Brain microvascular endothelial cell (primary cell): ENCODE measurements around the gene PON2.
A peak's percentile ranks its signal among the peaks of the same experiment; 100 is the strongest.

Experiments used
- DNase-seq: peaks from one replicate; pipeline ENCODE4 v3.0.0-alpha.2; 2020
- H3K27ac ChIP-seq: fragments of 250-450 bp; sonication (Bioruptor Pico); 2 replicates; pipeline ENCODE4 v1.5.1; 2020; ENCODE audit warnings: mild to moderate bottlenecking, moderate library complexity
- H3K27me3 ChIP-seq: fragments of 250-450 bp; sonication (Bioruptor Pico); replicated peaks from 2 replicates; pipeline ENCODE4 v1.5.1; 2020; ENCODE audit warnings: mild to moderate bottlenecking
- H3K36me3 ChIP-seq: fragments of 250-450 bp; sonication (Bioruptor Pico); replicated peaks from 2 replicates; pipeline ENCODE4 v1.5.1; 2020; ENCODE audit warnings: mild to moderate bottlenecking
- H3K4me3 ChIP-seq: 2 replicates; pipeline ENCODE4 v1.5.1; 2011; ENCODE audit warnings: low read depth, mild to moderate bottlenecking, control low read depth, low read length, moderate library complexity
- CTCF ChIP-seq: IDR thresholded peaks from 2 replicates; pipeline ENCODE4 v1.5.1; 2011; ENCODE audit warnings: low read depth, mild to moderate bottlenecking, moderate library complexity, low read length, control low read depth, inconsistent platforms; ENCODE audit errors: missing control alignments
- in situ Hi-C: cut with HindIII; loops from 2 replicates; pipeline ENCODE4 v1.10.0; 2017; ENCODE audit warnings: low sequenced_read_pairs, low pct_ligation_motif_present

The PON2 gene

GRCh38 chr7:95421000-95421846 lies 13.6 kb downstream of the PON2 start:
- Histone ChIP-seq H3K27me3 (no peaks in the 10 kb centered on the region), H3K36me3 (peaks cover 9% of the 10 kb centered on the region), H3K4me3 (no peak overlapping the region), H3K27ac (peak overlapping the region; percentile 51)
- in situ Hi-C loops = no loop called here
- peak; percentile 47 for DNase-seq
- no peak for TF ChIP-seq CTCF

GRCh38 chr7:95412075-95412474 lies 22.8 kb downstream of the PON2 start:
- H3K4me3 ChIP-seq = no peak overlapping the region
- in situ Hi-C loops = no loop called here
- H3K27ac ChIP-seq = no peak overlapping the region
- TF ChIP-seq CTCF = no peak
- no peak for DNase-seq
- H3K36me3 ChIP-seq = peaks cover 12% of the 10 kb centered on the region
- H3K27me3 ChIP-seq = no peaks in the 10 kb centered on the region

DNA sequence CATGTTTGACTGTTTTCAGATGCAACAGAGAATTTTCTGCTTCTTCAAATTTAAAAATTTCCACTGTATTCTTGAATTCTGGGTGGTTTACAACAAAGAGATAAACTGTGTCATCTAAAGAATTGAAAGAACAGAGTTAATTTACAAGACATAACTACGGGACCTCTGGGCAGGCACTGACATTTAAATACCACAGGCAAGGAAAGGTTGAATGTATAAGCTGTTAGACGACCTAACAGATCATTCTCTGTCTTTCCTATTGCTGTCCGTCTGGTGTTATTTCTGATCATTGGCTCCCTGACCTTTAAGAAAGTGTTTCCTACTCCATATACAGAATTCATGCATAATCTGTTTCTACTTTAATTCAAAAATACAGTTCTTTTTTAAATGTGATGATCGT lies 23.2 kb downstream of the PON2 start:
- DNase-seq = no peak
- H3K4me3 ChIP-seq = no peak overlapping the region
- no peak for TF ChIP-seq CTCF
- in situ Hi-C loops = no loop called here
- peaks cover 12% of the 10 kb centered on the region for H3K36me3 ChIP-seq
- H3K27me3 ChIP-seq = no peaks in the 10 kb centered on the region
- H3K27ac ChIP-seq = no peak overlapping the region

DNA sequence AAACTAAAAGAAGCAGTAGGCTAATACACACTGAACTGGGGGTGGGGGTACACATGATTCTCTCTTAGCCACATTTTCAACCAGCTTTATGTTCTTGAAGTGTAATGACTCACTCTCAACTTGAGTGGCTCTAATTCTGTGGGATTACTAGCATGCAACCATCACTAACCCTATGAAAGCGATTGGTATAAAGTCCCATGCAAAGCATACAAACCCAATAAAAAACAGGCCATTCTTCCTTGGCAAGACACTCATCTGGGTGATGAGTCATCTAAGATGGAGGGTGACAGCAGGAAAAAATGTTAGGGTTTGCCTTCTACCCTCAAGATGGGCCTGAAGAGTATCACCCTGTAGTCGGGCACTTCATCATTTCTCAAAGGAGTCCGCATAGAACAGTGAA lies 23.8 kb downstream of the PON2 start:
- H3K36me3 ChIP-seq = peaks cover 12% of the 10 kb centered on the region
- H3K27me3 ChIP-seq = no peaks in the 10 kb centered on the region
- TF ChIP-seq CTCF = no peak
- H3K27ac ChIP-seq = no peak overlapping the region
- no peak overlapping the region for H3K4me3 ChIP-seq
- in situ Hi-C loops = no loop called here
- peak; percentile 12 for DNase-seq

GRCh38 chr7:95407751-95408150 lies 27.1 kb downstream of the PON2 start:
- in situ Hi-C loops = no loop called here
- TF ChIP-seq CTCF = no peak
- Histone ChIP-seq H3K36me3 (peaks cover 20% of the 10 kb centered on the region), H3K27ac (no peak overlapping the region), H3K27me3 (no peaks in the 10 kb centered on the region), H3K4me3 (no peak overlapping the region)
- DNase-seq = no peak

- no peak for DNase-seq
- in situ Hi-C loops = no loop called here
- H3K4me3 ChIP-seq = no peak overlapping the region
- no peak for TF ChIP-seq CTCF
- H3K27ac ChIP-seq = no peak overlapping the region
- peaks cover 10% of the 10 kb centered on the region for H3K36me3 ChIP-seq
- H3K27me3 ChIP-seq = no peaks in the 10 kb centered on the region
Observed at GRCh38 chr7:95405800-95406199, 29.0 kb downstream of the PON2 start.
